SK-N-MC (cell line): ENCODE data around the gene HS2ST1.

Experiments
- EZH2 ChIP-seq: fragments of 200-600 bp; sonication (generic); IDR thresholded peaks from one replicate; pipeline ENCODE4 v1.6.1; 2017; ENCODE audit warnings: antibody characterized with exemption
- FOXP2 ChIP-seq: optimal IDR thresholded peaks from 2 replicates; pipeline ENCODE3; 2011; ENCODE audit warnings: mild to moderate bottlenecking, moderate library complexity; ENCODE audit not compliant: insufficient read depth; ENCODE audit errors: extremely low read length, control extremely low read depth
- POLR2AphosphoS5 ChIP-seq: IDR thresholded peaks from 2 replicates; pipeline ENCODE4 v1.6.1; 2012; ENCODE audit warnings: mild to moderate bottlenecking, low read depth, low read length, borderline replicate concordance

DNA sequence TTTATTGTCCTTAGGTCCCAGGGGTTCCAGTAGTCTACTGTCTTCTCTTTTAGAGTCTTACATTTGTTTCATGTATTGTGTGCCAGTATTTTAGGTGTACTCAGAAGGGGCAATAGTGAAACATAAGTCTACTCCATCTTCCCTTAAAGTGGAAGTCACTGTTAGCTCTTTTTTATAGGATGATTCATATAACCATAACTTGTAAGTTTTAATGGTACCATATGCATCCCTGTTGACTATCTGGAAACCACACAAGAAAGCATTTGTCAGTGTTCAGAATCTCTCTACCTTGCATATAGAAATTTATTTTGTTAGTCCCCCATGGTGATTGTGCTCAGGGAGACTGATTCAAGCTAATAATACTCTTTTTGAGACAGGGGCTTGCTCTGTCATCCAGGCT is 149.9 kb downstream of the HS2ST1 start:
- no peak for TF ChIP-seq POLR2AphosphoS5
- TF ChIP-seq FOXP2 = no peak
- no peak for TF ChIP-seq EZH2
